ENCODE results near the gene GOLT1A.

- no peak for TF ChIP-seq CTCF (IDR thresholded peaks at IDR 0.05)
- no peak for TF ChIP-seq POLR2A (IDR thresholded peaks at IDR 0.05)
These were observed 55.8 kb downstream of the GOLT1A start for GRCh38 chr1:204157962-204158361.

Data from lower leg skin (tissue), 3 donors.